ENCODE results near the gene CACHD1.

CACHD1 gene

DNA sequence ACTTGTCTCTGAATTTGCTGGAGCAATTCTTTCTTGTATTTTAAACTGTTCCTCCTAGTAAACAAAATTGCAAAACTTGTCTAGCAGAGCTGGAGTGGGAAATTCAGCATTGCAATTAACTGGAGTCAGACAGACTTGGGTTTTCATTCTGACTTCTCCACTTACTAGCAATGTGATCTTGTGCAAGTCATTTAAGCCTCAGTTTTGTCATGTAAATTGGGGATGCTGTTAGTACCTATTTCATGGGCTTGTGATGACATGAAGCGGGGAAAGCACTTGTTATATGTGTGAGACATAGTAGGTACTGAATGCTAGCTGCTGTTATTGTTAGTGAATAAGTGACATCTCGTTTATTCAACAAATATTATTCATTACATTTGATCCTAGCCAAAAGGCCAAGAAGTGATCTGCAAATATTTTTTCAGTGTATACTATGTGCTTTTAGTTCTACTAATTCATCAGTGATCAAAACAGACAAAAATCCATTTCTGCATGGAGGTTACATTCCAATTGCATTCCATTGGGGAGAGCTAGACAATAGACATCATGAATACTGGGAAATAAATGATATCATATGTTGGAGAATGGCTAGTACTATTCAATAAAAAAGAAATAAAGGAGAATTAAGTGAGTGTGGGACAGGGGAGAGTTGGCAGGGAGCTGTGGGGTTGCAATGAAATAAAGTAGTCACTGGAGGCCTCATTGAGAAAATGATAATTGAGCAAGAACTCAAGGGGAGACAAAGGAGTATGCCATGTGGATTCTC, 47.1 kb downstream of the CACHD1 start:
- no peak overlapping the region for H3K4me2 ChIP-seq (ENCODE audit: low read length, poor library complexity, severe bottlenecking)
- H2AK5ac ChIP-seq (ENCODE audit: low read length, severe bottlenecking): peak overlapping the region; percentile 77
- peak overlapping the region; percentile 72 for H3K27ac ChIP-seq (ENCODE audit: low read length, poor library complexity, severe bottlenecking)
- H2BK12ac ChIP-seq (ENCODE audit: low read length in 2 of 2): no peak overlapping the region
- H2BK5ac ChIP-seq (ENCODE audit: low read depth, low read length, poor library complexity, severe bottlenecking): peak overlapping the region; percentile 53
- no peak overlapping the region for H3K18ac ChIP-seq (ENCODE audit: low read depth in 1 of 2, low read length in 2 of 2)
- WGBS: no CpG with 5 or more reads among the region's 2 CpGs
- no peak overlapping the region for H2BK15ac ChIP-seq (ENCODE audit: low read depth, poor library complexity, severe bottlenecking)
- no peaks in the 10 kb centered on the region for H3K27me3 ChIP-seq (ENCODE audit: control insufficient read depth in 1 of 2, insufficient read depth in 1 of 2, low read length in 2 of 2)
- no peak overlapping the region for H3K23ac ChIP-seq (ENCODE audit: low read length in 2 of 2)
- no peak overlapping the region for H4K8ac ChIP-seq (ENCODE audit: low read length)
- peaks cover 17% of the 10 kb centered on the region for H3K79me1 ChIP-seq (replicated peaks; ENCODE audit: low read length, poor library complexity, severe bottlenecking)
- H4K91ac ChIP-seq (ENCODE audit: low read length): no peak overlapping the region
- H3K14ac ChIP-seq (ENCODE audit: low read length in 2 of 2): no peak overlapping the region
- no peaks in the 10 kb centered on the region for H3K36me3 ChIP-seq (ENCODE audit: control insufficient read depth in 1 of 2, insufficient read depth in 2 of 2, low read depth in 1 of 2, low read length in 2 of 2)
- no peak overlapping the region for H2AFZ ChIP-seq (ENCODE audit: low read depth, low read length)
- H3K4ac ChIP-seq (ENCODE audit: low read depth in 1 of 2, low read length in 2 of 2): no peak overlapping the region
- no peak for DNase-seq
- peaks cover 3% of the 10 kb centered on the region for H3K4me1 ChIP-seq (ENCODE audit: control insufficient read depth, insufficient read depth, low read depth, low read length)
- H2BK120ac ChIP-seq (ENCODE audit: low read depth, low read length): no peak overlapping the region
- peak overlapping the region in 1 of 2 experiments; percentile 12 for H3K4me3 ChIP-seq (ENCODE audit: insufficient read depth in 1 of 2, low read depth in 1 of 2, low read length in 2 of 2)
- no peaks in the 10 kb centered on the region for H3K9me3 ChIP-seq (ENCODE audit: control insufficient read depth, low read length)
- peak overlapping the region; percentile 28 for H3K9ac ChIP-seq (ENCODE audit: low read length)

DNA sequence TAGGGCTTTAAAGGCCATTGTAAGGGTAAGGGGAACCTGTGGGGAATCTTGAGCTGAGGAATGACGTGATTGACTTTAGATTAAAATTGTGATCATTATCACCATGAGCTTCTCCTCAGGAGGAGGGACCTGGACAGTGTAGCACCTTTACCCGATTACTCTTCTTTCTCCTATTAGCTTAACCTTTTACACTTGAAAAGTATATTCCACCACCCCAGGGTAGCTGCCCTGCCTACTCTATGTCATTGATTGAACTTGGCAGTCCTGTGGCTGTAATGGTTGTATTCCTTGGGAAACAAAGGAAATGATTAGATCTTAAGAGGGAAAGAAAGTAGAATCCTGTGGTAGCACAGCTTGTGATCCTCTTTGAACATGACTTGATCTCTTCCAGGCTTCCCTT, 47.7 kb downstream of the CACHD1 start:
- Histone ChIP-seq H3K36me3 (ENCODE audit: control insufficient read depth in 1 of 2, insufficient read depth in 2 of 2, low read depth in 1 of 2, low read length in 2 of 2) (no peaks in the 10 kb centered on the region), H2AFZ (ENCODE audit: low read depth, low read length) (no peak overlapping the region), H3K4ac (ENCODE audit: low read depth in 1 of 2, low read length in 2 of 2) (no peak overlapping the region), H3K4me3 (ENCODE audit: insufficient read depth in 1 of 2, low read depth in 1 of 2, low read length in 2 of 2) (no peak overlapping the region), H3K9me3 (ENCODE audit: control insufficient read depth, low read length) (no peaks in the 10 kb centered on the region), H3K14ac (ENCODE audit: low read length in 2 of 2) (no peak overlapping the region), H2BK5ac (ENCODE audit: low read depth, low read length, poor library complexity, severe bottlenecking) (no peak overlapping the region), H2AK5ac (ENCODE audit: low read length, severe bottlenecking) (peak overlapping the region; percentile 77), H3K27me3 (ENCODE audit: control insufficient read depth in 1 of 2, insufficient read depth in 1 of 2, low read length in 2 of 2) (no peaks in the 10 kb centered on the region), H2BK12ac (ENCODE audit: low read length in 2 of 2) (no peak overlapping the region), H2BK120ac (ENCODE audit: low read depth, low read length) (no peak overlapping the region), H3K4me2 (ENCODE audit: low read length, poor library complexity, severe bottlenecking) (no peak overlapping the region), H4K8ac (ENCODE audit: low read length) (no peak overlapping the region), H3K9ac (ENCODE audit: low read length) (no peak overlapping the region), H3K23ac (ENCODE audit: low read length in 2 of 2) (no peak overlapping the region), H3K18ac (ENCODE audit: low read depth in 1 of 2, low read length in 2 of 2) (no peak overlapping the region), H3K4me1 (ENCODE audit: control insufficient read depth, insufficient read depth, low read depth, low read length) (peaks cover 3% of the 10 kb centered on the region), H3K79me1 (replicated peaks; ENCODE audit: low read length, poor library complexity, severe bottlenecking) (peaks cover 14% of the 10 kb centered on the region), H3K27ac (ENCODE audit: low read length, poor library complexity, severe bottlenecking) (peak overlapping the region; percentile 33), H2BK15ac (ENCODE audit: low read depth, poor library complexity, severe bottlenecking) (no peak overlapping the region), H4K91ac (ENCODE audit: low read length) (no peak overlapping the region)
- 100% methylated on average over 1 of the region's 2 CpGs for WGBS
- DNase-seq: no peak

DNA sequence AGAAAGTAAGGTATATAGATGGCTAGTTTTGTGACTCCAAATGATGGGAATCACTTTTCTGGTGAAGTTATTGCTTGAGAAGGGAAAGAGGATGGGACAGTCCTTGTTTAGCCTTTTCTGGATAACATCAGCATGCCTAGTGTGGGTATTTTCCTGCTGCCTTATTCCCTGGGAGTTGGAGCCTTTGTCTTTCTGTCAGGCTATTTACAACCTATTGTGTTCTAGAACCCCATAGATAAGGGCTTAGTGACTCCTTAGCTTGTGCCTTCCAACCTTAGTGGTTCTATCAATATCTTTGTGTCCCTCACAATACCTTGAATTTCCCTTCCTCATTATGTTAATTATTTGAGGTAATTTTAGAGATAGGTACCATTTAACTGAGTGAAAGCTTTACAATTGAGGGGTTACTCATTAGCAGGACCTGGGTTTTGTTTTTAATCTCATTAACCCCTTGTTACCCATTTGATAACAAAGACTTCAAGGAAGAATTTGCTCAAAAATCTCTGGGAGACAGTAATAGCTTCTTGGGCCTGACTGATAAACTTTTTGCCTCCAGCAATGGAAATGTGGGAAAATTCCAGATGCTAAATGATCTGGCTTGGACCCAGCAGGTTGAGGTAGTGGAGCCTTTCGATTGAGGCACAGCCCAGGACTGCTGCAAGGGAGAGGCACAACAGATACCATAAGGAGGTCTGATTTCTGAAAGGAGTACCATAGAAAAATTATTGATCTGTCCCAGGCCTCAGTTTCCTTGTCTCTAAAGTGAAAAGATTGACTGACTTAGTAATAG, 49.0 kb downstream of the CACHD1 start:
- H2BK120ac ChIP-seq (ENCODE audit: low read depth, low read length): no peak overlapping the region
- H3K4me1 ChIP-seq (ENCODE audit: control insufficient read depth, insufficient read depth, low read depth, low read length): peaks cover 3% of the 10 kb centered on the region
- no peak for DNase-seq
- H3K14ac ChIP-seq (ENCODE audit: low read length in 2 of 2): no peak overlapping the region
- H3K9ac ChIP-seq (ENCODE audit: low read length): no peak overlapping the region
- no peak overlapping the region for H3K18ac ChIP-seq (ENCODE audit: low read depth in 1 of 2, low read length in 2 of 2)
- H3K4me2 ChIP-seq (ENCODE audit: low read length, poor library complexity, severe bottlenecking): no peak overlapping the region
- H4K91ac ChIP-seq (ENCODE audit: low read length): no peak overlapping the region
- no peak overlapping the region for H2BK15ac ChIP-seq (ENCODE audit: low read depth, poor library complexity, severe bottlenecking)
- no peak overlapping the region for H3K4me3 ChIP-seq (ENCODE audit: insufficient read depth in 1 of 2, low read depth in 1 of 2, low read length in 2 of 2)
- WGBS: 100% methylated on average over 1 of the region's 1 CpG
- H2BK5ac ChIP-seq (ENCODE audit: low read depth, low read length, poor library complexity, severe bottlenecking): no peak overlapping the region
- H3K36me3 ChIP-seq (ENCODE audit: control insufficient read depth in 1 of 2, insufficient read depth in 2 of 2, low read depth in 1 of 2, low read length in 2 of 2): no peaks in the 10 kb centered on the region
- H3K79me1 ChIP-seq (replicated peaks; ENCODE audit: low read length, poor library complexity, severe bottlenecking): peaks cover 12% of the 10 kb centered on the region
- H3K27me3 ChIP-seq (ENCODE audit: control insufficient read depth in 1 of 2, insufficient read depth in 1 of 2, low read length in 2 of 2): no peaks in the 10 kb centered on the region
- no peak overlapping the region for H2AFZ ChIP-seq (ENCODE audit: low read depth, low read length)
- no peak overlapping the region for H3K27ac ChIP-seq (ENCODE audit: low read length, poor library complexity, severe bottlenecking)
- no peak overlapping the region for H3K4ac ChIP-seq (ENCODE audit: low read depth in 1 of 2, low read length in 2 of 2)
- no peak overlapping the region for H2BK12ac ChIP-seq (ENCODE audit: low read length in 2 of 2)
- no peak overlapping the region for H3K23ac ChIP-seq (ENCODE audit: low read length in 2 of 2)
- H4K8ac ChIP-seq (ENCODE audit: low read length): no peak overlapping the region
- no peaks in the 10 kb centered on the region for H3K9me3 ChIP-seq (ENCODE audit: control insufficient read depth, low read length)
- peak overlapping the region; percentile 46 for H2AK5ac ChIP-seq (ENCODE audit: low read length, severe bottlenecking)

DNA sequence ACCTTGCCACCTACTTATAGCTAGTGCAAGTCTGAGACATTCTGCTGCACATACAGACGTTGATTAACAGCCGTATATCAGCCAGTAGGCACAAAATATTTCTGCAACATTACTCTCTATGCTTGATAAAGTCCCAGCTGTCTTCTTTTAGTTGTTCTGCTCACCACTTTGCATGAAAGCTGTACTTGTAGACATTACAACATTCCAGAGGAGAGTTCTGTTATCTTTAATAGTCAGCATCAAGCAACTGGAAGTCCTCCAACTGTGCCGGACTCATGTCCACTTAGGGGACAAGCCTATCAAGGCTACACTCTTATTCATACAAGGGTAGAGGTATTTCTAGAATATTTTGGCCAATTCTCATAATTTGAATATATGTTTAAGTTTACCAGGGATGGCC, 50.0 kb downstream of the CACHD1 start:
- no peak overlapping the region for H3K9ac ChIP-seq (ENCODE audit: low read length)
- no peak overlapping the region for H3K4ac ChIP-seq (ENCODE audit: low read depth in 1 of 2, low read length in 2 of 2)
- peaks cover 12% of the 10 kb centered on the region for H3K79me1 ChIP-seq (replicated peaks; ENCODE audit: low read length, poor library complexity, severe bottlenecking)
- H2BK5ac ChIP-seq (ENCODE audit: low read depth, low read length, poor library complexity, severe bottlenecking): no peak overlapping the region
- H3K4me3 ChIP-seq (ENCODE audit: insufficient read depth in 1 of 2, low read depth in 1 of 2, low read length in 2 of 2): no peak overlapping the region
- no peak overlapping the region for H2AFZ ChIP-seq (ENCODE audit: low read depth, low read length)
- H2BK12ac ChIP-seq (ENCODE audit: low read length in 2 of 2): no peak overlapping the region
- no peak overlapping the region for H3K14ac ChIP-seq (ENCODE audit: low read length in 2 of 2)
- H4K8ac ChIP-seq (ENCODE audit: low read length): no peak overlapping the region
- H3K4me2 ChIP-seq (ENCODE audit: low read length, poor library complexity, severe bottlenecking): no peak overlapping the region
- no peak overlapping the region for H3K23ac ChIP-seq (ENCODE audit: low read length in 2 of 2)
- no peak overlapping the region for H2BK15ac ChIP-seq (ENCODE audit: low read depth, poor library complexity, severe bottlenecking)
- H4K91ac ChIP-seq (ENCODE audit: low read length): no peak overlapping the region
- H3K9me3 ChIP-seq (ENCODE audit: control insufficient read depth, low read length): no peaks in the 10 kb centered on the region
- peak; percentile 37 for DNase-seq
- peak overlapping the region; percentile 56 for H3K27ac ChIP-seq (ENCODE audit: low read length, poor library complexity, severe bottlenecking)
- H2BK120ac ChIP-seq (ENCODE audit: low read depth, low read length): no peak overlapping the region
- H3K18ac ChIP-seq (ENCODE audit: low read depth in 1 of 2, low read length in 2 of 2): no peak overlapping the region
- no peaks in the 10 kb centered on the region for H3K27me3 ChIP-seq (ENCODE audit: control insufficient read depth in 1 of 2, insufficient read depth in 1 of 2, low read length in 2 of 2)
- no peaks in the 10 kb centered on the region for H3K36me3 ChIP-seq (ENCODE audit: control insufficient read depth in 1 of 2, insufficient read depth in 2 of 2, low read depth in 1 of 2, low read length in 2 of 2)
- H3K4me1 ChIP-seq (ENCODE audit: control insufficient read depth, insufficient read depth, low read depth, low read length): peaks cover 3% of the 10 kb centered on the region
- WGBS: 63% methylated on average over 2 of the region's 3 CpGs
- no peak overlapping the region for H2AK5ac ChIP-seq (ENCODE audit: low read length, severe bottlenecking)
